Mesodermal cell (in vitro differentiated cells): ENCODE data around the gene DPM2.
A peak's percentile ranks its signal among the peaks of the same experiment; 100 is the strongest.

Experiments
- H3K27ac ChIP-seq: 2 replicates; pipeline ENCODE4 v1.7.0; 2013; ENCODE audit warnings: mild to moderate bottlenecking, low read depth, low read length, moderate library complexity; ENCODE audit not compliant: severe bottlenecking
- H3K36me3 ChIP-seq: 2 replicates; pipeline ENCODE4 v1.7.1; 2013; ENCODE audit warnings: mild to moderate bottlenecking, low read length, moderate library complexity; ENCODE audit not compliant: control insufficient read depth, insufficient read depth
- H3K4me1 ChIP-seq: one replicate; pipeline ENCODE4 v1.7.1; 2013; ENCODE audit warnings: mild to moderate bottlenecking, low read length; ENCODE audit not compliant: insufficient read depth, control insufficient read depth, poor library complexity, severe bottlenecking
- H3K4me3 ChIP-seq: 2 replicates; pipeline ENCODE4 v1.7.0; 2013; ENCODE audit warnings: low read length, control low read depth, mild to moderate bottlenecking; ENCODE audit not compliant: insufficient read depth, poor library complexity, severe bottlenecking; ENCODE audit errors: extremely low read depth
- H3K9me3 ChIP-seq: 2 replicates; pipeline ENCODE4 v1.7.1; 2013; ENCODE audit warnings: mild to moderate bottlenecking, low read length, moderate library complexity; ENCODE audit not compliant: control insufficient read depth
- WGBS, 2 experiments: methylation state at CpG; one replicate each; pipeline ENCODE4 v1.1.5; 2013; ENCODE audit warnings: missing lambda C conversion rate in 2 of 2; ENCODE audit not compliant: insufficient coverage in 2 of 2; 5-methylcytosine and 5-hydroxymethylcytosine counted together

The DPM2 gene

GRCh38 chr9:127971357-127972235, 33.9 kb upstream of the DPM2 start:
- Histone ChIP-seq H3K4me3 (no peak overlapping the region), H3K9me3 (no peaks in the 10 kb centered on the region), H3K36me3 (no peaks in the 10 kb centered on the region), H3K4me1 (peaks cover 77% of the 10 kb centered on the region), H3K27ac (peak overlapping the region; percentile 30)
- 38 to 44% methylated on average over 18 to 20 of the region's 20 CpGs for WGBS, 2 experiments

DNA sequence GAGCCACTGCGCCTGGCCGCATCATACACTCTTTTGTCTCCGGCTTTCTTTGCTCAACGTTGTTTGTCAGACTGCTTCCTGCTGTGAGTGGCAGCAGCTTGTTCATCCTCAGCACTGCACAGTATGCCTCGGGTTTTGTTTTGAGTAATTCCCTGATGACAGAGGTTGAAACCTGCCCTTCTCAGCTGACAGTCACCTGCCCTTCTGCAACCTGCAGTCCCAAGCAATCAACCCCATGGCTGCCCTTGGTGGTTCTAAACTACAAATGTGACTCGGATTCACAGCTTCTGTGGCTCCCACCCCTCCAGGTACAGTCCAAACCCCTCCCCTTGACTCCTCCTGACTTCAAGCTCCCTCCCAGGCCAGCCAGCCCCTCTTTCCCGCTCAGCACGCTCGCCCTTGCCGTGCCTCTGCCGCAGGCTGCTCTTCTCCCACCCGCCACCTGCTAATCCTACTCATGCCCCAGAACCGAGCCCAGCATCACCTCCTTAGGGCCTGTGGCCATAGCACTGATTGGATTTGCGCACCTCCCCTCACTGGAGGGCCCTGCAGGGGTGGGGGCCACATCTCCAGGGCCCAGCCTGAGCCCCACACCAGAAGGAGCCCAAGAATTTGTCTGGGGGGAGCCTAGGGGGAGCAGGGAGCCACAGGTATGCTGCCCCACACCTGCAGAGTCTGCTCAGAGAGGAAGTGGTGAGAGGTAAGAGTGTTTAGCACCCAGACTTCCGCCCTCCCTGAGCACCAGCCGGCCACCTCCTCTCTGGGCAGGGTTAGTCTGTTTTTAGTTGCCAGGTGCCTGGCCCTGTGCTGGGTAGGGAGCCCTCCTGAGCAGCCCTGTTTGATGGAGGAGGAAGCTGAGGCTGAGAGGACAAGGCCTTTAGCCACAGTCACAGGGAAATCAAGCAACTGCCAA, 33.0 kb upstream of the DPM2 start:
- 79 to 80% methylated on average over 15 of the region's 16 CpGs for WGBS, 2 experiments
- Histone ChIP-seq H3K4me3 (no peak overlapping the region), H3K9me3 (no peaks in the 10 kb centered on the region), H3K36me3 (no peaks in the 10 kb centered on the region), H3K4me1 (peaks cover 78% of the 10 kb centered on the region), H3K27ac (peak overlapping the region; percentile 16)

DNA sequence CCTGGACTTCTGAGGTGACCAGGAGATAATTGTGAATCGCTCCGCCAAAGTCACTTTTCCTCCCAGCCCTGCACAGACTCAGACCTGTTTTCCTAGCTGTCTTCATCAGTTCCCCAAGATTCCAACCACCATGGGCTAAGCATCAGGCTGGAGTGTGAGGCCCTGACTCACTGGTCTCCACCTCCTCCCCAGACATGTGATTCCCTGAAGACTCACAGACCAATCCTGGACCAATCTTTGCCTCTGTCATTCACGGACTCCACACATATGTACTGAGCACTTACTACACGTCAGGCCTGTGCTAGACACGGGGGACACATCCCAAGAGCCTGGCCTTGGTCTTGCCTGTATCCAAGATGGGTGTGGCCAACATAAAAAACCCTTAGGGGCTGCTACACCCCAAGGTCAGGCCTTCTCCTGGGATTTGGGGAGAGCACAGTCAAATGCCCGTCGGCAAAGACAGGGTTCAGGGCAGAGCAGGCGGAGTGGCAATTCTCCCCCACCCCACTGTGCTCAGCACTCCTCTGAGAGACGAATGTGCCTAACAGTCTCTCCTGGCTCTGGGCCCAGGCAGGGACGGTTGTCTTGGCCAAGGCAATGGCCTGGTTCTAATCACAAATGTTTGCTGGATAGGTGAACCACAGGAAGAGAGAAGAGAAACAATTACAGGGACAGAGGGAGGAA, 31.2 kb upstream of the DPM2 start:
- H3K4me3 ChIP-seq = no peak overlapping the region
- H3K9me3 ChIP-seq = no peaks in the 10 kb centered on the region
- peak overlapping the region; percentile 47 for H3K27ac ChIP-seq
- H3K36me3 ChIP-seq = no peaks in the 10 kb centered on the region
- 83 to 96% methylated on average over 4 to 9 of the region's 10 CpGs for WGBS, 2 experiments
- peaks cover 76% of the 10 kb centered on the region for H3K4me1 ChIP-seq

DNA sequence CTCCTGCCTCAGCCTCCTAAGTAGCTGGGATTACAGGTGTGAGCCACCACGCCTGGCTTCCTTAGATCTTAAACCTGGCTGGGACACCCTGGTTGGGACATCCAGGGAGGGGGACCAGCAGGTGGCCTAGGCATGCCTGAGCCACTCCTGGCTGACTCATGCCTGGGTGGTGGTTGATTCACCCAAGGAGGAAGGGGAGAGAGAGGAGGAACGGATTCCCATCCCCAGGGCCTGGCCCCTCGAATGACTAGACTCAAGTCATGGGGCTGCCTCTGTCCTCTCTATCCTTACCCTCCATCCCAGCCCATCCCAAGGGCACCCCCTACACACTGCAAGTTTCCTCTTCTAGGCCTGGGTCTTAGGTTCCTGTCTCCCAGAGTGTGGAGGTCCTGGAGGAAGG, 30.4 kb upstream of the DPM2 start:
- WGBS, 2 experiments = 100% methylated on average over 1 to 2 of the region's 3 CpGs
- Histone ChIP-seq H3K4me1 (peaks cover 76% of the 10 kb centered on the region), H3K27ac (no peak overlapping the region), H3K4me3 (no peak overlapping the region), H3K36me3 (no peaks in the 10 kb centered on the region), H3K9me3 (no peaks in the 10 kb centered on the region)

- H3K4me1 ChIP-seq = peaks cover 73% of the 10 kb centered on the region
- H3K9me3 ChIP-seq = no peaks in the 10 kb centered on the region
- H3K4me3 ChIP-seq = no peak overlapping the region
- 93 to 98% methylated on average over 5 to 8 of the region's 9 CpGs for WGBS, 2 experiments
- H3K27ac ChIP-seq = no peak overlapping the region
- H3K36me3 ChIP-seq = no peaks in the 10 kb centered on the region
These were observed 29.6 kb upstream of the DPM2 start for GRCh38 chr9:127967151-127967809.

- Histone ChIP-seq H3K4me1 (peaks cover 66% of the 10 kb centered on the region), H3K27ac (peak overlapping the region; percentile 88), H3K9me3 (no peaks in the 10 kb centered on the region), H3K36me3 (peaks cover 3% of the 10 kb centered on the region), H3K4me3 (no peak overlapping the region)
- 93 to 95% methylated on average over 6 of the region's 8 CpGs for WGBS, 2 experiments
These were observed 28.9 kb upstream of the DPM2 start for GRCh38 chr9:127966416-127967150.

GRCh38 chr9:127965953-127966352, 28.3 kb upstream of the DPM2 start:
- H3K36me3 ChIP-seq = peaks cover 5% of the 10 kb centered on the region
- H3K4me1 ChIP-seq = peaks cover 65% of the 10 kb centered on the region
- peak overlapping the region; percentile 88 for H3K27ac ChIP-seq
- H3K4me3 ChIP-seq = no peak overlapping the region
- 89 to 93% methylated on average over 6 of the region's 6 CpGs for WGBS, 2 experiments
- no peaks in the 10 kb centered on the region for H3K9me3 ChIP-seq

DNA sequence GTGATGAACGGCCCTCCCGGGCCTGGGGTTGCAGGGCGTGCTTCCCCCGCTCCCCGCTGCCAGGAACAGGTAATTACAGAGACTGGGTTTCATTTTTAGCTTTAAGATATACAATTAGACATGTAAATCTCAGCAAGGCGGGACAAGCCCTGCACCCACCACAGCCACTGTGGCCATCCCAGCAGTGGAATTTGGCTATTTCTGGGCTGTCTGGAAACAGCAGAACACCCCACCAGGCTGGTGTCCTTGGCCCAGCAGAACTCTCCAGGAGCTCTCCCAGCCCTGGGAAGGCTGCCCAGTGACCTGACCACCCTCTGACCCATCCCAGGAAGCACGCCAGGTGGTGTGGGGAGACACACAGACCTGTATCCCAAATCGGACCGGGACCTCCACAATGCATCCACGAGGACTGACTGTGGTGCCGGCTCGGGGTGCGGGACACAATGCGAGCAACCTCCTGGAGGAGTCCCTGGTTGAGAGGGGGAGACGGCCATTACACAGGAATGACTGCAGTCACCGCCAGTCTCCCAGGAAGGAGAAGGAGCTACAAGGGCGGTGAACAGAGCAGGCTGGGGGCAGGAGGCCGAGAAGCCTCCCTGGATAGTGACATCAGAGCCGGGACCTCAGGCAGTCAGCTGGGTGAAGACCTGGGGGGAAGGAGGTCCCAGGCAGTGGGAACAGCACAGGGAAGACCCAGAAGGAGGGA, 25.9 kb upstream of the DPM2 start:
- Histone ChIP-seq H3K27ac (peak overlapping the region; percentile 36), H3K4me1 (peaks cover 45% of the 10 kb centered on the region), H3K36me3 (peaks cover 5% of the 10 kb centered on the region), H3K4me3 (no peak overlapping the region), H3K9me3 (no peaks in the 10 kb centered on the region)
- whole genome bisulfite sequencing, 2 experiments = 91 to 95% methylated on average over 14 to 18 of the region's 19 CpGs

DNA sequence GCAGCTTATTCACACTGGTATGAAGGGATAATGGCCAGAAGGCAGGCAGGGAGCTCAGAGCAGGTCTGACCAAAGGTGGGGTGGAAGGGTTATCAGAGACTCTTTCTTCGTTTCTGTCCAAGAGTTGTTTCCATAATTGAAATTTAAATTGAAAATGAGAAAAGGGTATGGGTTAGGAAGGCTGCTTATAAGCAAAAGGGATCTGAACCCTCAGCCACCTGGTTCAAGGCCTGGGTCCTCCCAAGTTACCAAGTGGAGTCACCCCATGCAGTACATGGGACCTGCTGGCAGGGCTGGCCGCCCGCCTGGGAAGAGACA, 25.3 kb upstream of the DPM2 start:
- Histone ChIP-seq H3K4me1 (peaks cover 40% of the 10 kb centered on the region), H3K4me3 (no peak overlapping the region), H3K36me3 (peaks cover 5% of the 10 kb centered on the region), H3K9me3 (no peaks in the 10 kb centered on the region), H3K27ac (no peak overlapping the region)
- WGBS, 2 experiments = 95 to 100% methylated on average over 1 to 2 of the region's 3 CpGs
